DMS153 (cell line): Measurements from ENCODE around the gene HSD17B14.
"Not testable (repeated sequence)": the region's sequence is repeated elsewhere in the genome, so short reads cannot be mapped to it uniquely, and the experiment has no call there.

Experiments
- DNase-seq: peaks from one replicate; lab custom pipeline; 2025; lab: John Stamatoyannopoulos, UW

The HSD17B14 gene

DNA sequence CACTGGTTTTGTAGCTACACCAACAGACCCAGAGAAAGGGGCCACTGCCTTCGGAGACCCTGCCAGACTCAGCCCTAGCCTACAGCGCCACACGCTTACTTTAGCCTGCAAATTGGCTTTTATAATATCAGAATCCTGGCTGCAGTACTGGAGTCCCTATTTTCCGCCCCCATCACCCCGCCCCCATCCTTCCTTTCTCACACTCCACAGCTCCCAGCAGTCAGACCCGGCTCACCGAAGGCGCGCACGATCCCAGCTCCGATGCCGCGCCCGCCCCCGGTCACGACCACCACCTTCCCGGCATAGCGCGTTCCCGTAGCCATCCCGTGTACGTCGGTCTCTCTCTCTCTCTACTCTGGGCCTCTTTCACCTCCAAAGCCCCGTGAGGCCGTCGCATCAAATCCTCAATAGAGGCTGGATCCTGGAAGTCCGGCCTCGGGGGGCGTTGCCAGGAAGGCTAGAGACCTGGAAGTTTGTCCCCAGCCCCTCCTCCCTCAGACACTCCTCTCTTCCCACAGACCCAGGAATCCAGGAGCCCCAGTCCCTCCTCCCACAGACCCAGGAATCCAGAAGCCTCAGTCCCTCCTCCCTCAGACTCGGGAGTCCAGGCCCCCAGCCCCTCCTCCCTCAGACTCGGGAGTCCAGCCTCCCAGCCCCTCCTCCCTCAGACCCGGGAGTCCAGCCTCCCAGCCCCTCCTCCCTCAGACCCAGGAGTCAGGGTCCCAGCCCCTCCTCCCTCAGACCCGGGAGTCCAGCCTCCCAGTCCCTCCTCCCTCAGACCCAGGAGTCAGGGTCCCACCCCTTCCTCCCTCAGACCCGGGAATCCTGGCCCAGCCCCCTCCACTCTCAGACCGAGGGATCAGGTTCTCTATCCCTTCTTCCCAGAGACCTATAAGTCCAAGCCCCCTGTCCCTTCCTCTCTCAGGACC, at the start of gene HSD17B14:
HSD17B14 (minus strand) TSS at position 403 of the 929 bp plus-strand sequence; CDS start at position 323, 80 bp downstream.
- no peak for DNase-seq

DNA sequence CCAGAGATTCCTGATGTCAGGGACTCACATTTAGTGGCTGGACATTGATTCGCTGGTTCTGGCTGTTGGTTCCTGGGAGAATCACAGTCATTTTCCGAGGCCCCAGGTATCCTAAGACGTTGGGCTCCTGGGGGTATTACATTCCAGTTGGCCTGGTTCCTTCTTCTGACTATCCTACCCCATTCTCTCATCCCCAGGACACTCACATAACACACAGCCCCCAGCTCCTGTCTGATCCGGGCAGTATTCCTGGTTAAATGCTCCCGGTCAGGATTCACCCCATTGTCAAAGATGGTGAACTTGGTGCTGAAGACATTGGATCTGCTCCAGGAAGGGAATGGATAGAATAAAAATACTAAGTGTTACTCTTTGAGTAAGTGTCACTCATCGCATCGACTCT, 47.4 kb upstream of the HSD17B14 start:
- no peak for DNase-seq

DNA sequence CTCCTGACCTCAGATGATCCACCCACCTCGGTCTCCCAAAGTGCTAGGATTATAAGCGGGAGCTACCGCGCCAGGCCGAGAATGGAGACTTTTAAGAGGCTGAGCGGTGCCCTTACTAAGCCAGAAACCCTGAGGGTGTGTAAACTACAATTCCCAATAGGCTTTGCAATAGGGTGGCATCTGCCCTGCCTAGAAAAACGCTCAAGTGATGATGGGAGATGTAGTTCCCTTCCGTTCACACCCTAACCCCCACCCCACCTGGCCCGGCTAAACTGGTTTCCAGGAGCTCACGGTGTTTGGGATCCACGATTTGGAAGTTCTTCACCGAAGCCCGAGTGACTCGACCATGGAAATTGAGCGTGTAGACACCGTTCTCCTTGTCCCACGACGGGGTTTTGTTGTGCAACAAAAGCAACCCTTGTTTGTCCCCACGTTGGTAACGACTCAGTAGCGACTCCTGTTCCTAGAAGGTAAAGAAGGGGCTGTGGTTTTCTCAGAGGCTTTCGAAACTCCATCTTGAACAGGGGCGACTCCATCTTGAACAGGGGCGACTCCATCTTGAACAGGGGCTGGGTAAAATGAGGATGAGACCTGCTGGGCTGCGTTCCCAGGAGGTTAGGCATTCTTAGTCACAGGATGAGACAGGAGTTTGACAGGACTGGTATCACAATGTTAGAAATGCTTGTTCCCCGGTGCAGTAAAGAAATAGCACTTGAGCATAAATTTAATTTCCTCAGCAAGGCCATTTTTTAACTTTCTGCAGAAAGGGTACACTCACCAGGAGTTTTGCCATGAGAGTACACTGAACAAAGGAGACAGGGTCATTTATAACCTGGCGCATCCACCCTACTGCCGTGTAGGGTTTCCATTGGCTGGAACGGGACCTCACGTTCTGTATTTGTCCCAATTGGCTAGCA, 45.7 kb upstream of the HSD17B14 start:
- no peak for DNase-seq

DNA sequence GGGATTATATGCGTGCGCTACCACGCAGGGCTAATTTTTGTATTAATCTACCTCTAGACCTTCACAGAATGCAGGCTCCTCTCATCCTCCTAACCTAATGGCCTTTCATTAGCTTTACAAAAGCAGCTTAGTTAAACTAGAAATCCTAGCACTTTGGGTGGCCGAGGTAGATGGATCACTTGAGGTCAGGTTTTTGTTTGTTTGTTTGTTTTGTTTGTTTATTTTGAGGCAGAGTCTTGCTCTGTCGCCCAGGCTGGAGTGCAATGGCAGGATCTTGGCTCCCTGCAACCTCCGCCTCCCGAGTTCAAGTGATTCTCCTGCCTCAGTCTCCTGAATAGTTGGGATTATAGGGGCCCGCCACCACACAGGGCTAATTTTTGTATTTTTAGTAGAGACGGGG, 43.4 kb upstream of the HSD17B14 start:
- not testable (repeated sequence) for DNase-seq

DNA sequence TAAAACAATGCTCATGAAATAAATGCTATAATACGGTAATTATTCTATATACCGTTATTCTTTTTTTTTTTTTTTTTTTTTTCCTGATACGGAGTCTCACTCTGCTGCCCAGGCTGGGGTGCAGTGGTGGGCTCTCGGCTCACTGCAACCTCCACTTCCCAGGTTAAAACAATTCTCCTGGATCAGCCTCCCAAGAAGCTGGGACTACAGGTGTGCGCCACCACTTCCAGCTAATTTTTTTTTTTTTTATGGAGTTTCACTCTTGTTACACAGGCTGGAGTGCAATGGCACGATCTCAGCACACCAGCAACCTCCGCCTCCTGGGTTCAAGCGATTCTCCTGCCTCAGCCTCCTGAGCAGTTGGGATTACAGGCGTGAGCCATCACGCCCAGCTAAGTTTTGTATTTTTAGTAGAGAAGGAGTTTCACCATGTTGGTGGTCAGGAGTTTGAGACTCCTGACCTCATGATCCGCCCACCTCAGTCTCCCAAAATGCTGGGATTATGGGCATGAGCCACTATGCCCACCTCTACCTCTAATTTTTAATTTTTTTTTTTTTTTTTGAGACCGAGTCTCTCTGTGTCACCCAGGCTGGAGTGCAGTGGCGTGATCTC, 42.8 kb upstream of the HSD17B14 start:
- no peak for DNase-seq

DNA sequence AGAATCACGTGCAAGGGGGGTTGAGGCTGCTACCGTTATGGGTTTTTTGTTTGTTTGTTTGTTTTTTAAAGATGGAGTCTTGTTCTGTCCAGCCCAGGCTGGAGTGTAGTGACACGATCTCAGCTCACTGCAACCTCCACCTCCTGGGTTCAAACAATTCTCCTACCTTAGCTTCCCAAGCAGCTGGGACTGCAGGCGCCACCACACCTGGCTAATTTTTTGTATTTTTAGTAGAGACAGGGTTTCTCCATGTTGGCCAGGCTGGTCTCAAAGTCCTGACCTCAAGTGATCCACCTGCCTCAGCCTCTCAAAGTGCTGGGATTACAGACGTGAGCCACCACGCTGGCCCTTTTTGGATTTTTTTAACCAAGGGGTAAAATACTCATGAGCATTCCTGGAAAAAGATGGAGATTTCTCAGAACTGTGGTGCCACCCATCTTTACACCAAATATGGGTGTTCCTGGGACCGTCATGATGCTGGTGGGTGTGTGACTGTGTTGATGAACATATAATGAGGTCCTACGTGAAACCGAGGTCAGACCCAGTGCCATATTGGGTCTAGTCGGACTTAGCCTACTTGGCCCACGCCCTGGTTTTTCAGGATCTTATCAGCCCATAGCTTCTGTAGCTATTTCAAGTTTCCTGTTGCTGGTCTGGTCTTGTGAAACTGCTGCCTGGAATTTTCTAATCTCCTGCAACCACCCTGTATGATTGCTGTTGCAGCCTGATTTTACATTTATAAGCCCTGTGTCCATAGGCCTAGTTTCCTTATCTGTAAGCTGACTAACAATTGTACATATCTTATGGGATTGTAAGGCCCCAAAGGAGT, 42.1 kb upstream of the HSD17B14 start:
- no peak for DNase-seq

DNA sequence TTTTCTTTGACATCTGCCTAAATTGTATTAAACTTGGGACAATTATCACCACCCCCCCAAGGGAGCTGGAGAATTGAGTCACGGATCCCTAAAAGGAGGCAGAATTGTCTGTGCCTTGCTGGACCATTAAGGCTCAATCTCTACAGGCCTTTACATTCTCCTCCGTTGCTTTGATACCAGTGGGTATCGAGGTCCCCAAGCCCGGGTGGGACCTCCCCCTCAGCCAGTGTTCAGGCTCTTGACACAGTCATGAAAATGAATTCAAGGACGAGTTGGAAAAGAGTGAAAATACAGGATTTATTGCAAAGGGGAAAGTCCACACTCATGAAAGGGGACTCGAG, 41.5 kb upstream of the HSD17B14 start:
- no peak for DNase-seq

DNA sequence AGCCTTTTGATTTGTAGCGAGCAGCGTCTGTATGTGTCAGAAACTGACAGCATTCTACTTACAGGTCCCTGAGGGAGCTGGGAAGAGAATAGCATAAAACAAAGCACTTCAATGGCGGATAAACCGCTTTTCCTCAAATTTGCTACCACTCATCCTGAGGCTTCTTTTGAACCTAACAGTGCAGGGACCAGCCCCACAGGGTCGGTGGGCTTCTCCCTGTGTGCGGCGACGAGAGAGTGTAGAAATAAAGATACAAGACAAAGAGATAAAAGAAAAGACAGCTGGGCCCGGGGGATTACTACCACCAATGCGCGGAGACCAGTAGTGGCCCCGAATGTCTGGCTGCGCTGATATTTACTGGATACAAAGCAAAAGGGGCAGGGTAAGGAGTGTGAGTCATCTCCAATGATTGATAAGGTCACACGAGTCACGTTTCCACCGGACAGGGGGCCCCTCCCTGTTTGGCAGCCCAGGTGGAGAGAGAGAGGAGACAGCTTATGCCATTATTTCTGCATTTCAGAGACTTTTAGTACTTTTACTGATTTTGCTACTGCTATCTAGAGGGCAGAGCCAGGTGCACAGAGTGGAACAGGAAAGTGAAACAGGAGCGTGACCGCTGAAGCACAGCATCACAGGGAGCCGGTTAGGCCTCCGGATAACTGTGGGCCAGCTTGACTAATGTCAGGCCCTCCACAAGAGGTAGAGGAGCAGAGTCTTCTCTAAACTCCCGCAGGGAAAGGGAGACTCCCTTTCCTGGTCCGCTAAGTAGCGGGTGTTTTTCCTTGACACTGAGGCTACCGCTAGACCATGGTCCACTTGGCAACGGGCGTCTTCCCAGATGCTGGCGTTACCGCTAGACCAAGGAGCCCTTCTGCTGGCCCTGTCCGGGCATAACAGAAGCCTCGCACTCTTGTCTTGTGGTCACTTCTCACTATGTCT, 40.0 kb upstream of the HSD17B14 start:
- not testable (repeated sequence) for DNase-seq

DNA sequence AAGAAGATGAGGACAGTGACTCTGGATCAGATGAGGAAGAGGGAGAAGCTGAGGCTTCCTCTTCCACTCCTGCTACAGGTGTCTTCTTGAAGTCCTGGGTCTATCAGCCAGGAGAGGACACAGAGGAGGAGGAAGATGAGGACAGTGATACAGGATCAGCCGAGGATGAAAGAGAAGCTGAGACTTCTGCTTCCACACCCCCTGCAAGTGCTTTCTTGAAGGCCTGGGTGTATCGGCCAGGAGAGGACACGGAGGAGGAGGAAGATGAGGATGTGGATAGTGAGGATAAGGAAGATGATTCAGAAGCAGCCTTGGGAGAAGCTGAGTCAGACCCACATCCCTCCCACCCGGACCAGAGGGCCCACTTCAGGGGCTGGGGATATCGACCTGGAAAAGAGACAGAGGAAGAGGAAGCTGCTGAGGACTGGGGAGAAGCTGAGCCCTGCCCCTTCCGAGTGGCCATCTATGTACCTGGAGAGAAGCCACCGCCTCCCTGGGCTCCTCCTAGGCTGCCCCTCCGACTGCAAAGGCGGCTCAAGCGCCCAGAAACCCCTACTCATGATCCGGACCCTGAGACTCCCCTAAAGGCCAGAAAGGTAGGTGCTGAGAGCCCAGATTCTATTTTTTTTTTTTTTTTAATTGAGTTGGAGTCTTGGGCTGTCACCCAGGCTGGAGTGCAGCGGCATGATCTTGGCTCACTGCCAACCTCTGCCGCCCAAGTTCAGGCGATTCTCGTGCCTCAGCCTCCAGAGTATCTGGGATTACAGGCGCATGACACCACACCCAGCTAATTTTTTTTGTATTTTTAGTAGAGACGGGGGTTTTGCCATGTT, 38.2 kb upstream of the HSD17B14 start:
- DNase-seq: no peak

DNA sequence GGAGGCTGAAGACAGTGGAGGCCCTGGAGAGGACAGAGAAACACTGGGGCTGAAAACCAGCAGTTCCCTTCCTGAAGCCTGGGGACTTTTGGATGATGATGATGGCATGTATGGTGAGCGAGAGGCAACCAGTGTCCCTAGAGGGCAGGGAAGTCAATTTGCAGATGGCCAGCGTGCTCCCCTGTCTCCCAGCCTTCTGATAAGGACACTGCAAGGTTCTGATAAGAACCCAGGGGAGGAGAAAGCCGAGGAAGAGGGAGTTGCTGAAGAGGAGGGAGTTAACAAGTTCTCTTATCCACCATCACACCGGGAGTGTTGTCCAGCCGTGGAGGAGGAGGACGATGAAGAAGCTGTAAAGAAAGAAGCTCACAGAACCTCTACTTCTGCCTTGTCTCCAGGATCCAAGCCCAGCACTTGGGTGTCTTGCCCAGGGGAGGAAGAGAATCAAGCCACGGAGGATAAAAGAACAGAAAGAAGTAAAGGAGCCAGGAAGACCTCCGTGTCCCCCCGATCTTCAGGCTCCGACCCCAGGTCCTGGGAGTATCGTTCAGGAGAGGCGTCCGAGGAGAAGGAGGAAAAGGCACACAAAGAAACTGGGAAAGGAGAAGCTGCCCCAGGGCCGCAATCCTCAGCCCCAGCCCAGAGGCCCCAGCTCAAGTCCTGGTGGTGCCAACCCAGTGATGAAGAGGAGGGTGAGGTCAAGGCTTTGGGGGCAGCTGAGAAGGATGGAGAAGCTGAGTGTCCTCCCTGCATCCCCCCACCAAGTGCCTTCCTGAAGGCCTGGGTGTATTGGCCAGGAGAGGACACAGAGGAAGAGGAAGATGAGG, 37.4 kb upstream of the HSD17B14 start:
- DNase-seq: no peak

DNA sequence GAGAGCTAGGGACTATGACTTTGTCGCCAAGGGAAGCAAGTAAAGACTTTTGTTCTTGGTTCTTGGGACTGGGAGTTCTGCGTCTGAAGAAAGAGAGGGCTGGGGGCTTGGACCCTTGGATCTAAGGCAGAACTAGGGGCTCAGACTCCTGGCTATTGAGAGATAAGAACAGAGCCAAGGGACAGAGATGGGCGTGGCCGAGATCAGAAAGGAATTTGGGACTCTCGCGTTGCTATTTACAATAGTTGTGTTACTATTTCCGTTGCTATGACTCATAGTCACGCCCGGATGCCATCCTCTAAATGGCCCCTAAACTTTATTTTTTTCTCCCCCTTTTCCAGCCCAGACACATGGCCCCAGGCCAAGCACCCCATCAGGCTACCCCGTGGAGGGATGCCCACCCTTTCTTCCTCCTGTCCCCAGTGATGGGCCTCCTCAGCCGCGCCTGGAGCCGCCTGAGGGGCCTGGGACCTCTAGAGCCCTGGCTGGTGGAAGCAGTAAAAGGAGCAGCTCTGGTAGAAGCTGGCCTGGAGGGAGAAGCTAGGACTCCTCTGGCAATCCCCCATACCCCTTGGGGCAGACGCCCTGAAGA, 36.7 kb upstream of the HSD17B14 start:
- peak; percentile 56 for DNase-seq

DNA sequence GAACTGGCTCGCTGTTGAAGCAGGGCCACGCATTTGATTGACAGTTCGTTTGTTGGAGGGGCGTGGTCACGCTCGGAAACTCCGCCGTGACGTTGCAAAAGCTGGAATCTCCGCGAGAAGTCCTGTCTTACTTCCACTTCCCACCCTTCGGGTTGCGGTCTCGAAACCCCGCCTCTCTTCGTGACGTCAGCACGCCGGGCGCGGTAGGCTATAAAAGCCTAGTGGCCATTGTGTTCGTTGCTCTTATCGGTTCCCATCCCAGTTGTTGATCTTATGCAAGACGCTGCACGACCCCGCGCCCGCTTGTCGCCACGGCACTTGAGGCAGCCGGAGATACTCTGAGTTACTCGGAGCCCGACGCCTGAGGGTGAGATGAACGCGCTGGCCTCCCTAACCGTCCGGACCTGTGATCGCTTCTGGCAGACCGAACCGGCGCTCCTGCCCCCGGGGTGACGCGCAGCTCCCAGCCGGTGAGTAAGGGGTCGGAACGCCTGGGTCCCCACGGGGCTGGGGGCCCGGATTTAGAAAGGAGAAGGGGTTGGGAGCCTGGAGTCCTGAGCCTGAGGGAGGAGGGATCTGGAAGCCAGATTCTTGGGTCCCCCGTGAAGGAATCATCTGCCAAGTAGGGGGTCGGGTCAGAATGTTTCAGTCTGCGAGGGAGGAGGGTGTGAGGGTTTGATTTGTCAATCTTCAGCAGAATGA, 36.0 kb upstream of the HSD17B14 start, which contains the start of gene PPP1R15A:
PPP1R15A (plus strand) TSS at position 240 of the 702 bp plus-strand sequence. CDS start 813 bp downstream, outside the sequence.
- peak; percentile 97 for DNase-seq

DNA sequence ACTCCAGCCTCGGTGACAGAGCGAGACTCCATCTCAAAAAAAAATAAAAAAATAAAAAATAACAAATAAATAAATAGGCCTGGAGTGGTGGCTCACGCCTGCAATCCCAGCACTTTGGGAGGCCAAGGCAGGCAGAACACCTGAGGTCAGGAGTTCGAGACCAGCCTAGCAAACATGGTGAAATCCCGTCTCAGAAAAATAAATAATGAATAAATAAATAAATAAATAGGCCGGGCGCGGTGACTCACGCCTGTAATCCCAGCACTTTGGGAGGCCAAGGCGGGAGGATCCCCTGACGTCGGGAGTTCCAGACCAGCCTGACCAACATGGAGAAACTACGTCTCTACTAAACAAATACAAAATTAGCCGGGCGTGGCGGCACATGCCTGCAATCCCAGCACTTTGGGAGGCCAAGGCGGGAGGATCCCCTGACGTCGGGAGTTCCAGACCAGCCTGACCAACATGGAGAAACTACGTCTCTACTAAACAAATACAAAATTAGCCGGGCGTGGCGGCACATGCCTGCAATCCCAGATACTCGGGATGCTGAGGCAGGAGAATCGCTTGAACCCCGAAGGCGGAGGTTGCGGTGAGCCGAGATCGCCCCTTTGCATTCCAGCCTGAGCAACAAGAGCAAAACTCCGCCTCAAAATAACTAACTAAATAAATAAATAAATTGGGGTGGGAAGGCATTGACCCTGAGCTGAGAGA, 35.3 kb upstream of the HSD17B14 start:
- not testable (repeated sequence) for DNase-seq

DNA sequence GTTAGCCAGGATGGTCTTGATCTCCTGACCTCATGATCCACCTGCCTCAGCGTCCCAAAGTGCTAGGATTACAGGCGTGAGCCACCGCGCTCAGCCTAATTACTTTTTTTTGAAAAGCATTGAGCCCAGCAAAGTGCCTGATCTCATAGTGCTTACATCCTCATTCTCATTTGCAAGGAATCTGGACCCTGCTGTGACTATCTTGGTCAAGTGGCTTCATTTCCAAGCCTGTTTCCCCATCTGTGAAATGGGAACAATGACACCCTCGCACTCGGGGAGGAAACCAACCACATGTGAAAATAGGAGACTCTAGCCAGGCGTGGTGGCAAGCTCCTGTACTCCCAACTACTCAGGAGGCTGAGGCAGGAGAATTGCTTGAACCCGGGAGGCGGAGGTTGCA, 33.8 kb upstream of the HSD17B14 start:
- DNase-seq: no peak

DNA sequence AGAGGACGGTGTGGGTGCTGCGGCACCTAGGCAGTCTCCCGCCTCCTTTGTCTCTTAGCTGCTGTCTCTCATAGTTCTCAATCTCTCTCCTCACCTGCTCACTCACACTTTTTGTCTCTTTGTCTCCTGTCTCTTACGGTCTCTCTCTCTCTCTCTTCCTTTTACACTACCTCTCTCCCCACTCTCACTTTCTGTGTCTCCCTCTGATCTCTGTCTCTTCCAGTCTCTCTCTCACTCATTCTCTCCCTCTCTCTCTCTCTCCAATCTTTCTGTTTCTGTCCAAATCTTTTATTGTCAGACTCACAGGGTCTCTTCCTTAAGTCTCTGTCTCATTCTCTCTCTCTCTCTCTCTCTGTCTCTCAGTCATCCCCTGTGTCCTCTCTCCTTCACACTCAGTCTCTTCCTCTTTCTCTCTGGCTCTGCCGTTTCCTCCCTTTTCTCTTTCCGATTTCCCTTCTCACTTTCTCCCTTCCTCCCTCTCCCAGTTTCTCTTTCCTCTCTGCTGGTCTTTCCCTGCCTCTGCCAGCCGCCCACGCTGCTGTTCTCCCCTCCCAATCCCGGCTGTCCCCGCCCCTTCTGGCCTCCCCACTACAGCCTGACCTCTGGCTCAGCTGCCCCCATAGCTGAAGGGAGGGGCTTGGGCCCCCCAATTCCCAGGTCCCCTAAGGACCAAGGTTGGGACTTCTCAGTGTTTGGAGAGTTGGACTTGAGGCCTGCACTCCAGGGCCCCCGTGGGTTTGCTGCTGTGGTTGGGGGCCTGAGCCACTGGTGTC, 32.0 kb upstream of the HSD17B14 start, which contains the start of gene PLEKHA4:
PLEKHA4 (minus strand) TSS at position 504 of the 773 bp plus-strand sequence. CDS start 997 bp downstream, outside the sequence.
- no peak for DNase-seq

DNA sequence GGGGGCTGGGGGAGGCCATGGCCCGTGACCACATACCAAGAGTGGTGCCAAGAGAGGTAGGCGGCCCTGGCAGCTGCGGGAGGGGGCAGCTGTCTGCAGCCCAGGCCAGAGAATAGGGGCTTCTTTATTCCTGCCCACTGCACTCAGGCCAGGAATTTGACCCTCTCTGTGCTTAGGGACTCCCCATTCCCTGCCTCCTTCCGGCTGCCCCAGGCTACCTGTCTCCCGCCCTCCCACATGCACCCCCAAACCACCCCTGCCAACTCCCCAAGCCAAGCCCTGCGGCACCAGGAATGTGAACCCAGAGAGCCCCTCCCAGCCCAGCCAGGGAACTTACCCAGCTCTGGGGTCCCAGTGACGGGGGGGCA, 31.4 kb upstream of the HSD17B14 start:
- no peak for DNase-seq
